RWPE2 (cell line): ENCODE measurements around the gene ITIH4.
"Not testable (repeated sequence)": the region's sequence is repeated elsewhere in the genome, so short reads cannot be mapped to it uniquely, and the experiment has no call there.

Source experiments
- ATAC-seq: fragments of 200-7000 bp; cut with Tn5 transposase; 3 replicates; pipeline ENCODE4 v1.9.1; 2021; ENCODE audit warnings: low read depth
- DNase-seq: peaks from one replicate; pipeline ENCODE4 v3.0.0-alpha.2; 2020; ENCODE audit warnings: low spot score
- H3K27ac ChIP-seq: fragments of 450-650 bp; 2 replicates; pipeline ENCODE4 v1.5.1; 2017; ENCODE audit warnings: mild to moderate bottlenecking; ENCODE audit not compliant: poor library complexity, severe bottlenecking
- H3K27me3 ChIP-seq: fragments of 250-450 bp; sonication (Bioruptor Pico); 2 replicates; pipeline ENCODE4 v1.5.1; 2021; ENCODE audit warnings: mild to moderate bottlenecking, moderate library complexity; ENCODE audit not compliant: insufficient read depth, poor library complexity, severe bottlenecking
- H3K36me3 ChIP-seq: fragments of 250-450 bp; sonication (Bioruptor Pico); 2 replicates; pipeline ENCODE4 v1.5.1; 2020; ENCODE audit warnings: low read depth, mild to moderate bottlenecking, moderate library complexity
- H3K4me1 ChIP-seq: fragments of 250-450 bp; sonication (Bioruptor Pico); 2 replicates; pipeline ENCODE4 v1.5.1; 2021; ENCODE audit warnings: mild to moderate bottlenecking, moderate library complexity; ENCODE audit not compliant: insufficient read depth, poor library complexity, severe bottlenecking
- H3K4me3 ChIP-seq: fragments of 250-450 bp; sonication (Bioruptor Pico); 2 replicates; pipeline ENCODE4 v1.5.1; 2021; ENCODE audit warnings: mild to moderate bottlenecking, moderate library complexity; ENCODE audit not compliant: severe bottlenecking
- H3K9me3 ChIP-seq: fragments of 250-450 bp; sonication (Bioruptor Pico); 2 replicates; pipeline ENCODE4 v1.5.1; 2021; ENCODE audit warnings: mild to moderate bottlenecking, moderate library complexity; ENCODE audit not compliant: severe bottlenecking
- CTCF ChIP-seq: fragments of 450-650 bp; IDR thresholded peaks from one replicate; pipeline ENCODE4 v1.5.1; 2017; ENCODE audit warnings: mild to moderate bottlenecking, moderate library complexity; ENCODE audit not compliant: poor library complexity, severe bottlenecking

ITIH4 gene

GRCh38 chr3:52777959-52778805 lies 52.3 kb downstream of the ITIH4 start:
- Histone ChIP-seq H3K36me3 (no peaks in the 10 kb centered on the region), H3K4me3 (no peak overlapping the region), H3K27me3 (no peaks in the 10 kb centered on the region), H3K27ac (no peak overlapping the region), H3K9me3 (no peaks in the 10 kb centered on the region), H3K4me1 (no peaks in the 10 kb centered on the region)
- ATAC-seq: no peak
- DNase-seq: no peak
- no peak for TF ChIP-seq CTCF

- Histone ChIP-seq H3K9me3 (no peaks in the 10 kb centered on the region), H3K27me3 (no peaks in the 10 kb centered on the region), H3K36me3 (no peaks in the 10 kb centered on the region), H3K27ac (no peak within 1 kb of the TSS), H3K4me3 (no peak within 1 kb of the TSS), H3K4me1 (no peaks in the 10 kb centered on the region)
- TF ChIP-seq CTCF: no peak
- DNase-seq (peak; percentile 47), ATAC-seq (no peak)
Measured at GRCh38 chr3:52777127-52777958, 53.1 kb downstream of the ITIH4 start, which contains the start of gene ITIH1. ITIH1 (plus strand) TSS chr3:52777599; CDS start chr3:52777616, 17 bp downstream.

- not testable (repeated sequence) for H3K4me1 ChIP-seq, ATAC-seq, H3K27me3 ChIP-seq, H3K4me3 ChIP-seq, DNase-seq, H3K36me3 ChIP-seq, H3K27ac ChIP-seq, H3K9me3 ChIP-seq
Measured at GRCh38 chr3:52776486-52776885, 54.0 kb downstream of the ITIH4 start.

- Histone ChIP-seq H3K9me3 (no peaks in the 10 kb centered on the region), H3K27ac (no peak overlapping the region), H3K4me3 (no peak overlapping the region), H3K4me1 (no peaks in the 10 kb centered on the region), H3K27me3 (no peaks in the 10 kb centered on the region), H3K36me3 (no peaks in the 10 kb centered on the region)
- no peak for ATAC-seq
- no peak for DNase-seq
- TF ChIP-seq CTCF: no peak
Measured at GRCh38 chr3:52775877-52776276, 54.6 kb downstream of the ITIH4 start.

GRCh38 chr3:52774901-52775864 lies 55.3 kb downstream of the ITIH4 start:
- H3K36me3 ChIP-seq: no peaks in the 10 kb centered on the region
- no peaks in the 10 kb centered on the region for H3K9me3 ChIP-seq
- no peak for TF ChIP-seq CTCF
- DNase-seq: no peak
- ATAC-seq: no peak
- no peaks in the 10 kb centered on the region for H3K4me1 ChIP-seq
- H3K4me3 ChIP-seq: no peak overlapping the region
- no peaks in the 10 kb centered on the region for H3K27me3 ChIP-seq
- H3K27ac ChIP-seq: no peak overlapping the region
